Measurements from ENCODE around the gene ZNF700.
"Not testable (repeated sequence)": the region's sequence is repeated elsewhere in the genome, so short reads cannot be mapped to it uniquely, and the experiment has no call there.

Gene ZNF700

GRCh38 chr19:11941361-11941887, 16.5 kb downstream of the ZNF700 start:
- DNase-seq, result not testable (repeated sequence)

DNA sequence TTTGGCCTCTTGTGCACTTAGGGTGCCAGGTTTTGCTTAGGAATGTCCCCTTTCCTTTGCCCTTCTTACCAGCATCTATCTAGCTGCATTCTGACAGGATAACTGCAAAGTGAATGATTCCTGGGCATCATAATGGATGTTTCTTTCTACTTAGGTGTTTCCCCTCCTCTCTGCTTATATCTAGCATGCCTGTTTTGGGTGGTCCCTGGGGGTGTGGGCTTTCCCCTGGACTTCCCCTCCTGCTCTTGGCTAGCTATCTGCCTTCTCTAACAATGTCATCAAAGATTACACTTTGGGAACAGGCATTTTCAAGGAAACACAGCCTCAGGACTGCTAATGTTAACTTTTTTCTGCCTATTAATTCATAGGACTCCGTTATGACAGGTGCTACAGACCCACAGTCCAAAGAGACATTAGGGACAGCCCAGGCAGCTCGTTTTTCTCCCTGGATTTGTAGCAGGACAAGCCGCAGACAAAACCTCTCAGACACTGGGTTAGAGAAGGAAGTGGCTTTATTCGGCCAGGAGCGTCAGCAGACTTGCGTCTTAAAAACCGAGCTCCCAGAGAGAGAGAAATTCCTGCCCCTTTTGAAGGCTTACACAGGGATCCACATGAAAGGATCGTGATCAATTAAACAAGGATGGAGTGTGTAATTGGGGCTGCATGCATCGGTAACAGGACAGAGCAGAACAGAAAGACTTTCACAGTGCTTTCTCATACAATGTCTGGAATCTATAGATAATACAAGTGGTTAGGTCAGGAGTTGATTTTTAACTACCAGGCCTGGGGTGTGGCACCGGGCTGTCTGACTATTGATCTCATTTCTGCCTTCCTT, 17.3 kb downstream of the ZNF700 start:
- no peak for DNase-seq

DNA sequence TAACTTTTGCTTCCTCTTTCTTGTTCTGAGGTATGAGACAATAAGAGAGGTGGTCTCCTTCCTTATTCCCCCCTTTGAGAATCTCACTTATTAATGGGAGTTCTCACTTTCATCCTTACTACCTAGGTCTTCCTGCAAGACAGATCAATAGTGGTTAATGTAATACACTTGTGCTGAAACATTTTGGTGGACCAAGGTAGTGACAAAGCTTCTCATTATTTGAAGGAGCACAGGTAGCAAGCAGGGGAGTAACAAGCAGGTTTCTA, 17.9 kb downstream of the ZNF700 start:
- no peak for DNase-seq

- DNase-seq, result no peak
Measured at GRCh38 chr19:11944656-11945055, 19.7 kb downstream of the ZNF700 start.

GRCh38 chr19:11948646-11949045, 23.7 kb downstream of the ZNF700 start:
- no peak for DNase-seq

DNA sequence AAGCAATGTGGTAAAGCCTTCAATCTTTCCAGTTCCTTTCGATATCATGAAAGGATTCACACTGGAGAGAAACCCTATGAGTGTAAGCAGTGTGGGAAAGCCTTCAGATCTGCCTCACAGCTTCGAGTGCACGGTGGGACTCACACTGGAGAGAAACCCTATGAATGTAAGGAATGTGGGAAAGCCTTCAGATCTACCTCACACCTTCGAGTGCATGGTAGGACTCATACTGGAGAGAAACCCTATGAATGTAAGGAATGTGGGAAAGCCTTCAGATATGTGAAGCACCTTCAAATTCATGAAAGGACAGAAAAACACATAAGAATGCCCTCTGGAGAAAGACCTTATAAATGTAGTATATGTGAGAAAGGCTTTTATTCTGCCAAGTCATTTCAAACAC, 24.3 kb downstream of the ZNF700 start:
- no peak for DNase-seq

- DNase-seq, result not testable (repeated sequence)
Measured at GRCh38 chr19:11949614-11950080, 24.7 kb downstream of the ZNF700 start.

DNA sequence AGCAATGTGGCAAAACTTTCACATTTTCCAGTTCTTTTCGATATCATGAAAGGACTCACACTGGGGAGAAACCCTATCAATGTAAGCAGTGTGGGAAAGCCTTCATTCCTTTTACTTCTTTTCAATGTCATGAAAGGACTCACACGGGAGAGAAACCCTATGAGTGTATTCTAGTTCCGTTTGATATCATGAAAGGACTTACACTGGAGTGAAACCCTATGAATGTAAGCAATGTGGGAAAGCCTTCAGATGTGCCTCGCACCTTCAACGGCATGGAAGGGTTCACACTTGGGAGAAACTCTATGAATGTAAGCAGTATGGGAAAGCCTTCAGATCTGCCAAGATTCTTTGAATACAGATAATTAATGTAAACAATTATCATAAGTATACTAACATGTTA, 25.4 kb downstream of the ZNF700 start:
- DNase-seq, result no peak

GRCh38 chr19:11963566-11964355, 38.9 kb downstream of the ZNF700 start:
- DNase-seq, result no peak

GRCh38 chr19:11964496-11964857, 39.6 kb downstream of the ZNF700 start:
- no peak for DNase-seq

GRCh38 chr19:11964858-11965645, 40.1 kb downstream of the ZNF700 start, which contains the start of gene ZNF763:
Gene ZNF763, plus strand, starts transcription at chr19:11965040. Its CDS starts 169 bp downstream, at chr19:11965209.
- no peak for DNase-seq

GRCh38 chr19:11970174-11970573, 45.3 kb downstream of the ZNF700 start:
- DNase-seq, result no peak

DNA sequence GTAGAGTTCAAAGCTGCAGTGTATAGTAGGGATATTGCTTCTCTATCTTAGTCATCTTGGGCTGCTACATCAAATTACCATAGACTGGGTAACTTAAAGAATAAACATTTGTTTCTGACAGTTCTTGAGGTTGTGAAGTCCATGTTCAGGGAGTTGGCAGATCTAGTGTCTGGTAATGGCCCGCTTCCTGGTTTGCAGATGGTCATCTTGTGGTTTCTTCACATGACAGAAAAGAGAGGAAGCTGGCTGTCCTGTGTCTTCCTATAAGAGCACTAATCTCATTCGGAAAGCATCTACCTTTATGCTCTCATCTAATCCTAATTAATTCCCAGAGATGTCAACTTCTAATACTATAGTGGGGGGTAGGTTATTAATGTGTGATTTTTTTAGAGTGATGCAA, 46.1 kb downstream of the ZNF700 start:
- DNase-seq, result no peak

GRCh38 chr19:11973019-11973810, 48.3 kb downstream of the ZNF700 start:
- no peak for DNase-seq

GRCh38 chr19:11978492-11979100, 53.7 kb downstream of the ZNF700 start:
- no peak for DNase-seq

DNA sequence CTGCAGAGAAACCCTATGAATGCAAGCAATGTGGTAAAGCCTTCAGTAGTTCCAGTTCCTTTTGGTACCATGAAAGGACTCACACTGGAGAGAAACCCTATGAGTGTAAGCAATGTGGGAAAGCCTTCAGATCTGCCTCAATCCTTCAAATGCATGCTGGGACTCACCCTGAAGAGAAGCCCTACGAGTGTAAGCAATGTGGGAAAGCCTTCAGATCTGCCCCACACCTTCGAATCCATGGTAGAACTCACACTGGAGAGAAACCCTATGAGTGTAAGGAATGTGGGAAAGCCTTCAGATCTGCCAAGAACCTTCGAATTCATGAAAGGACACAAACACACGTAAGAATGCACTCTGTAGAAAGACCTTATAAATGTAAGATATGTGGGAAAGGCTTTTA, 54.6 kb downstream of the ZNF700 start:
- DNase-seq, result no peak

DNA sequence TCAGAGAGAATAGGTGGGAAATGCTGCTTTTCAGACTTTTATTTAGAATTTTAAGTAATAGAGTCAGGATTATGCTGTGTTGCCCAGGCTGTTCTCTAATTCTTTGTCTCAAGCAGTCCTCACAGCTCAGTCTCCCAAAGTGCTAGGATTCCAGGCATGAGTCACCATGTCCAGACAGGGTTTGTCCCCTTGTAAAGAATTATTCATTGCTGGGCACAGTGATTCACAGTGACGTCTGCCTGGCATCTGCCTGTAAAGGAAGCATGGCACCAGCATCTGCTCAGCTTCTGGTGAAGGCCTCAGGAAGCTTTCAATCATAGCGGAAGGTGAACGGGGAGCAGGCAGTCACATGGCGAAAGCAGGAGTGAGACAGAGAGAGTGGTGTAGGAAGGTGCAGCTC, 57.6 kb downstream of the ZNF700 start:
- DNase-seq, result no peak

GRCh38 chr19:11984986-11985385, 60.1 kb downstream of the ZNF700 start:
- DNase-seq, result no peak

GRCh38 chr19:11986754-11987153, 61.8 kb downstream of the ZNF700 start:
- no peak for DNase-seq

DNA sequence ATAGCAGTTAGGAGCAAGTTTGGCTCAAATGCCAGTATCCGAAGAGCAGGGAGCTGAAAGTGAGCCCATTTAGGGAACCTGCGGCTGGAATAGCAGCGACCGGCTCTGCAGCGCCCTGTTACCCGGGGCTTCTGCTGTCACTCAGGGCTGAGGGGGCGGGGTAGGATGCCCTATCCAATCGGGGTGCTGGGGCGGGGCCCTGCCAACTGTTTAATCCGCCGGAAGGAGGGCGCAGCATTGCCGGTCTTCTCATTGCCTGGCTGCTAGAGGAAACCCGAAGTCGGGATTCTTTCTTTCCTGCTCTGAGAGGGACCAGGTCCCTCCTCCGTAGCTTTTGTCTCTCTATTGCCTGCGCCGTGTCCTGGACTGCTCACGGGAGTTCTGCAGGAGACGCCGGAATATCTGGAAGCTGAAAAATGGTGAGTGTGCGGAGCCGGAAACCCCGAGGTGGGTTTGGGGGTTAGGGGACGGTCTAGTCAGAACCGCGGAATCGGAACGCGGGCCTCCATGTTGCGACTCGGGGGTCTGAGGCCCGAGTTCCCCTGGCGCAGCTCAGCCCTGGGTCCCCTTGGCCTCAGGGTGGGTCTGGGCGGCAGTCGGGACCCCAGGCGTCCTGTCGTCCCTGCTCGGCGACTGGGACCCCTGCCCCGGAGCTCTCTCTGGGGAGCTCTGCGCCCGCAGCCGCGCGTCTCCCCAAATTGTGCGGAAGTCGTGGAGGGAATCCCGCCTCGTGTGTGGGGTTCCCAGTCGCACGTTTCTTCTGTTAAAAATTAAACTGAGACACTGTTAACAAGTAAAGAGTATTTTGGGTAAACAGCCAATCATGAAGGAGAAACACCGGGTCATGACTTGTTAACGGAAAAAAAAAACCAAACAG, 62.7 kb downstream of the ZNF700 start:
- peak; percentile 37 for DNase-seq

GRCh38 chr19:11989112-11989456, 64.2 kb downstream of the ZNF700 start:
- DNase-seq, result no peak

Data from NCI-H187 treated with DMSO at 0.1 percent for 48 hours (cell line).